NCI-H460 (cell line): ENCODE results near the gene CNEP1R1. TPM values are rescaled to one million over a fixed set of nuclear protein-coding genes. Genes with fewer than 3 reads are reported as not detected.
"Not testable (repeated sequence)": the region's sequence is repeated elsewhere in the genome, so short reads cannot be mapped to it uniquely, and the experiment has no call there.

ENCODE experiments used
- DNase-seq: peaks from one replicate; pipeline ENCODE4 v3.0.0-alpha.2; 2016; ENCODE audit warnings: low read depth; ENCODE audit errors: extremely low read depth
- polyA plus RNA-seq: library from polyadenylated mRNA; depleted of rRNA; stranded (reverse); fragments of >200 nt; gene quantifications from 2 replicates; pipeline ENCODE4 v1.2.3, GENCODE V29; 2014; cell fraction: nucleus; rRNA removed
- total RNA-seq: library from RNA; depleted of rRNA; stranded (reverse); fragments of >200 nt; shearing (Covaris generic); gene quantifications from 2 replicates; pipeline ENCODE4 v1.2.3, GENCODE V29; 2014; rRNA removed

Gene CNEP1R1, protein sequence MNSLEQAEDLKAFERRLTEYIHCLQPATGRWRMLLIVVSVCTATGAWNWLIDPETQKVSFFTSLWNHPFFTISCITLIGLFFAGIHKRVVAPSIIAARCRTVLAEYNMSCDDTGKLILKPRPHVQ
- 24.0 and 26.3 TPM in 2 replicates for total RNA-seq
- 28.1 and 28.2 TPM in 2 replicates for polyA plus RNA-seq

DNA sequence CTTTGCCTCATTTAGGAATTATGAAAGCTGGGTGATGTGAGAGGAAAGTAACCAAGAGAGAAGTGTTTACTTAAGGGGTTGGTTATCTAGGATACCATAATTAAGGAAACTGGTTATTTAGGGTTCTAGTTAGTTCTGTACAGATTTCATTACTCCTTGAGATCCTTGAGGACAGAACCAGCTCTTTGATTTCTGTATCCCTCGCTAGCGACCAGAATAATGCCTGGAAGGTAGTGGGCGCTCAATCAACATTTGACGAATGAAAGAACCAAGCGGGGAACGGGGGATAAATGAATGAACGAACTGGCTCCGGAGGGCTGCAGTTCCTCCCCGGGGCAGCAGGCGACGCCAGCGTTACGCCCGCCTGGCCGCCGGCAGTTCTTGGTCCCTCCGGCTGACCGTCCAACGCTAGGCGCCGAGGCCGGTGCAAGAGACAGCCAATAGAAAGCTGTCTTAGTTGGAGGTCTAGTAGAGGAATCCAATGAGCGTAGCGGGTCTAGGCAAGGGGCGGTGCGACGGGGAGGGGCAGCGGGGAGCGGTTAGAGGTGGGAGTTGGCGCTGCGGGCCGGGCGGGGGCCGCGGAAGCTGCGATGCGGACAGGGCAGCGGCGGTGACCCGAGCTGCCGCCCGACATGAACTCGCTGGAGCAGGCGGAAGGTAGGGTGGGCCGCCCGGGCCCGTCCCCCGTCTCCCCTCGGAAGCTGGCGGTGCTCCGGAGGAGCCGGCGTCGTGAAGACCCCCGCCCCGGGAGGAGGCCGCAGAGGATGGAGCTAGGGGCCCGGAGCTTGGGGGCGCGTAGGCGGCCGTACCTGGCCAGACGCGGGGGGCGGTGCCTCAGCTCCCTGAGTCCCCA, at the start of gene CNEP1R1:
Gene CNEP1R1, plus strand, starts transcription at position 542 of the 853 bp plus-strand sequence. Its CDS starts 91 bp downstream, at position 633.
- DNase-seq, result peak; percentile 97

DNA sequence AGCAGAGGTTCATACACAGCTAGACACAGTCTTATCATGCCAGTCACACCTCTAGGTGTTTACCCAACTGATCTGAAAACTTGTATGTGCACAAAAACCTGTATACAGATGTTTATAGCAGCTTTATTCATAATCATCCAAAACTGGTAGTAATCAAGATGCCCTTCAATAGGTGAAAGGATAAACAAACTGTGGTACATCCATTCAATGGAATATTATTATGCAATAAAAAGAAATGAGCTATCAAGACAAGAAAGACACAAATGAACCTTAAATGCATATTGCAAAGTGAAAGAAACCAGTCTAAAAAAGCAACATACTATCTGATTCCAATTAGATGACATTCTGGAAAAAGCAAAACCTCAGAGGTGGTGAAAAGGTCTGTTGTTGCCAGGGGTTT, 47.6 kb upstream of the CNEP1R1 start:
- no peak for DNase-seq

DNA sequence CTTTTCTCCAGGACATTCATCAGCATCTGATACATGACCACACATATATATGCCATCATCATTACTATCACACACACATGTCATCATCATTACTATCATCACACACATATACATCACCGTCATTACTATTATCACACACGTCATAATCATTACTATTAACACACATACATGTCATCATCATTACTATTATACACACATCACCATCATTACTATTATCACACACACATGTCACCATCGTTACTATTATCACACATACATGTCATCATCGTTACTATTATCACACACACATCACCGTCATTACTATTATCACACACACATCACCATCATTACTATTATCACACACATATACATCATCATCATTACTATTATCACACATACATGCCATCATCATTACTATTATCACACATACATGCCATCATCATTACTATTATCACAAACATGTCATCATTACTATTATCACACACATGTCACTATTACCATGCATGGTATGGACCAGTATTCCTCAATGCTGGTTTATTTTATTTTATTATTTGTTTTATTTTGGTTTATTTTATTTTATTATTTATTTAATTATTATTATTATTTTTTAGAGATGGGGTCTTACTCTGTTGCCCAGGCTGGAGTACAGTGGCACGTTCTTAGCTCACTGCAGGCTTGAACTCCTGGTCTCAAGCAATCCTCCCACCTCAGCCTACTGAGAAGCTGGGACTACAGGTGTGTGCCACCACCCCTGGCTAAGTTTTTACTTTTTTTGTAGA, 46.3 kb upstream of the CNEP1R1 start:
- no peak for DNase-seq

DNA sequence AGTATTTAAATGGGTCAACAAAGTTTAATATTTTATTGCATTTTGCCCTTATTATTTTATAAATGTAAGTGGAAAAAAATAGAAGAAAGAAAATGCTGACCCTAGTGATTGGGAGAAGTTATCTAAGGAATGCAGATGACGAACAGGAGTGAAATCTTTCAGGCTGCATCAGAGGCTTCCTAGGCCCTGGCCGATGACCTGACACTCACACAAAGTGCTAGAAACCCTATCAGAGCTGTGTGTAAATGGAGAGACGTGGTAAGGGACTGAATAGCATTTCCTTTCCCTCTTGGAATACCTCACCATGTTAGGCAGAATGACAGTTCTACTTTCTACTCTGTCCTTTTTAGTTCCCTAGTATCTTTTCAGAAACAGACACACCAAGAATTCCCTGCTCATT, 44.9 kb upstream of the CNEP1R1 start:
- no peak for DNase-seq

DNA sequence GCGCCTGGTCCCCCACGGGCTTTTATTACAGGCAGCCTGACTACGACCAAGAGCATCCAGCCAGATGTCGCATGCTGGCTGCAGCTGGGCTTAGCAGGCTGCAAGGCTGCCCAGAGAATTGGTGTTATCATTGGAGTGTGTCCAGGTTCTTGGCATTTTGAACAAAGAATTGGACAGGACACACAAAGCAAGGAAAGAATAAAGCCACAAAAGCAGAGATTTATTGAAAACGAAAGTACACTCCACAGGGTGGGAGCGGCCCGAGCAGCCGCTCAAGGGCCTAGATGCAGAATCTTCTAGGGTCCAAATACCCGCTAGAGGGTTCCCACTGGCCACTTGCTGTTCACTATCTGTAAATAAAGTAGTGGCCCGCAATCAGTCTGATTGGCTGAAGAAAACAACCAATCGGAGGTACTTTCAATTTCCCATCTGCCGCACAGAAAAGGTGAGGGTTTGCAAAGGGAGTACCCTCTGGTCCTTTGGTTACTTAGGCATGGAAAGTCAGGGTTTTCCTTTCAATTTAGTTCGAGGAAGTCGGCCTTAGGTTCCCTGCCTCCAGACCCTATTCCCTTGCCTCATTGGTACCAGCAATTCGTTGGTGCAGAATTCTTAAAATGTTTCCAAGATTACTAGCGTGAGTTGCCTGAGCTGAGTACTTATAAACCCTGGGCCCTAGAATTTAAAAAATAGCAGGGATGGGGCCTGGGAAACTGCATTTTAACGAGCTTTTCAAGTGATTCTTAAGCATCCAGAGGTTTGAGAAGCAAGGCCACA, 38.5 kb upstream of the CNEP1R1 start:
- DNase-seq, result no peak

DNA sequence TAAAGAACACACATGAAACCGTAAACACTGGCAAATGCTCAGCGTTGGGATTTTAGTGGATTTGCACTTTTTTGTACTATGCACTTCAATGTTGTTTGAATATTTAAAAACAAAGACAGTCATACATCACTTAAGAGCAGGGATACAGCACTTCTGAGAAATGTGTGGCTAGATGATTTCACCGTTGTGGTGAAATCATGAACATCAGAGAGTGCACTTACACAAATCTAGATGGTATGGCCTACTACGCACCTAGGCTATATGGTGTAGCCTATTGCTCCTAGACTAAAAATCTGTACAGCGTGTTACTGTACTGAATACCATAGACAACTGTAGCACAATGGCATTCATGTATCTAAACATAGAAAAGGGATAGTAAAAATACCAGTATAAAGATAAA, 37.6 kb upstream of the CNEP1R1 start:
- DNase-seq, result no peak

DNA sequence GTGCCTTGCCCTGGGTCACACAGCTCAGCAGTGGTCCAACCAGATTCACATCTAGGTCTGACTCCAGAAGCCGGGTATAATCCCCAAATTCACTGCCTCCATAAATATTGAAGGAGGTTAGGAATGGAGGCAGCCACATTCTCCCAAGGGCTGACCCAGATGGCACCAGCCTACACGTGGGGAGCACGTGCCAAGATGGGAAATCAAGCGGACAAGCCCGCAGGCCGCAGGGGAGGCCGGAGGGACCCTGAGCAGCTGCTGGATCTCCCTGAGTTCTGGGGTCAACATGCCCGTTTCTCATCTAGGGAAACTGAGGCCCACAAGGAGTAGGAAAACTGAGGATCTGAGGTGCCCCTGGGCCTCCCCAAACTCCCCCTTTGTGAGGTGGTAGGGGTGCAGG, 32.2 kb upstream of the CNEP1R1 start:
- DNase-seq, result no peak

DNA sequence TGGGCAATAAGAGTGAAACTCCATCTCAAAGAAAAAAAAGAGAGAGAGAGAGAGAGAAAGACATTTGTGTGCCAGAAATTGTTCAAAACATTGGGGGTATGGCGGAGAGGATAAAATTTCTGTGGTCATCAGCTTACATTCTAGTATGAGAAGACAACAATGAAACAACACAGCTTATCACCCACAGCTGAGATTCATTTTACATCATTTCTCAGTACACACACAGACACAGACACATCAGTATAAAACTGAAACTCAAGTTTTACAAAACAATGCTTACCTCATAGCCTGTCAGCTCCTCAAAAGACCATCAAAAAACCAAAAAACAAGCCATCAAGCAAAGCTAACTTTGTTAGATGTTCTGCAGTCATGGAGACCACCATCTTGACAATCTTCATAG, 31.4 kb upstream of the CNEP1R1 start:
- no peak for DNase-seq

DNA sequence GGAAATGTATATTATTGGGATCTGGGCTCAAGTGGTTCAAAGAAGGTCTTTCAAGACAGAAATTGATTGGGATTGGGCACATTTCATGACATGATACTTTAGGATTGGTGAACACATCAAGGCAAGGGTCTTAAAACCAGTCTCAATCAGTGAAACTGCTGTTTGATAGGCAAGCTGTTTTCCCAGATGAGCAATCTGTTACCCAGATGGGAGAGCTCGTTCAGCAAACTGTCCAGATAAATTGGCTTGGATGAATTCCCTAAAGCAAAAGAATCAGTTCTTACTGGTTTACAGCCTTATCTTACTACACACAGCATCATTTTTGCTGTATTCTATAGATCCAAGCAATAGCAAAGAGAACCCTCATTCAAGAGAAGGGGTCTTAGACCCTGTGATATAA, 31.0 kb upstream of the CNEP1R1 start:
- no peak for DNase-seq

DNA sequence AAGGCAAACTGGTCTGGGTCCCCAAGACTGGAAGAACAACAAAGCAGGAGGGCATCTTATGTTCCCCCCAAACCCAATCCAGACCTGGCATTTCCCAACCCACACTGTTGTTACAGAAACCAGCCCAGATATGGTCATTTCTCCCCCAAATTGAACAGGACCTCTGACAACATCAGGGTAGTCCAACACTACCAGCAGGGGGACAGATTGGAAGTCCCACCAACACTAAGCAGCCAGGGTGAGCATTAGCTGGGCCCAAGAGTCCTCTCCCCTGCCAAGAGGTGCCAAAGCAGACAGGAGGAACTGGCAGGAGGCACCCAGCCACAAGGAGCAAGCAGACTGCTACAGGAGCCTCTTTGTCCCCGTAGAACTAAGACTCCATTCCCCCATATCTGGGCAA, 29.3 kb upstream of the CNEP1R1 start:
- DNase-seq, result no peak

DNA sequence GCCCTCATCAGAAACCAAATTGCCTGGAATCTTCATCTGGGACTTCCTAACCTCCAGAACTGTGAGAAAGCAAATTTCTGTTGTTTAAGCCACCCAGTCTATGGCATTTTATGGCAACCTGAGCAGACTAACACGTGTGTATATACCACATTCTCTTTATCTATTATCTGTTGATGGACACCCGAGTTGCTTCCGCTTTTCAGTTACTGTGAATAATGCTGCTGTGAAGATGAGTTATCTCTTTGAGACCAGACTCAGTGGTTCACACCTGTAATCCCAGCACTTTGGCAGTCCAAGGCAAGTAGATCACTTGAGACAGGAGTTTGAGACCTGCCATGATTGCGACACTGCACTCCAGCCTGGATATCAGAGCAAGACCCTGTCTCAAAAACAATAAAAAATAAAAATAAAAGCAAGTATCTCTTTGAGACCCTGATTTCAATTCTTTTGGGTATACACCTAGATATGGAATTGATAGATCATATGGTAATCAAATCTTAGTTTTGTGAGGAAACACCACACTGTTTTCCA, 27.2 kb upstream of the CNEP1R1 start:
- DNase-seq, result no peak

DNA sequence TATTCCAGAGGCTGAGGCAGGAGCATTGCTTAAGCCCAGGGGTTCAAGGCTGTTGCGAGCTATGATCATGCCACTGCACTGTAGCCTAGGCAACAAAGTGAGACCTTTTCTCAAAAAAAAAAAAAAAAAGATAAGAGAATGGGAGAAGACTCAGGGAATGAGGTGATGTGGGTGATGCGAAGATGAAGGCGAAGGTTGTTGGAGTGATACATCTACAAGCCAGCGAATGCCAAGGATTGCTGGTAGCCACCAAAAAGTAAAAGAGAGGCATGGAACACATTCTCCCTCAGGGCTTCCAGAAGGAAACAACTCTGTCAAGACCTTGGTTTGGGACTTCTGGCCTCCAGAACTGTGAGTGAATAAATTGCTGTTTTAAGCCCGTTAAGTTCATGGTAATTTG, 26.0 kb upstream of the CNEP1R1 start:
- DNase-seq, result no peak

DNA sequence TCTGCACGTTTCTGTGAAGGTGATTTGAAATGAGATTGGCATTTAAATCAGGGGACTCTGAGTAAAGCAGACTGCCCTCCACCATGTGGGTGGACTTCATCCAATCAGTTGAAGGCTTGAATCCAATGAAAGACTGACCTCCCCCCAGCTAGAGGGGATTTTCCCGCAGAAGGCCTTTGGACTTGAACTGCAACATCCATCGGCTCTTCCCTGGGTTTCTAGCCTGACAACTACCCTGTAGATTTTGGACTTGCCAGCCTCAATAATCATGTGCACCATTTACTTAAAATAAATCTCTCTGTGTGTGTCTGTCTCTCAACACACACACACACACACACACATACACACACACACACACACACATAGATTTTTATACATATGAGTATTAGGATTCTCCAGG, 23.9 kb upstream of the CNEP1R1 start:
- DNase-seq, result no peak

DNA sequence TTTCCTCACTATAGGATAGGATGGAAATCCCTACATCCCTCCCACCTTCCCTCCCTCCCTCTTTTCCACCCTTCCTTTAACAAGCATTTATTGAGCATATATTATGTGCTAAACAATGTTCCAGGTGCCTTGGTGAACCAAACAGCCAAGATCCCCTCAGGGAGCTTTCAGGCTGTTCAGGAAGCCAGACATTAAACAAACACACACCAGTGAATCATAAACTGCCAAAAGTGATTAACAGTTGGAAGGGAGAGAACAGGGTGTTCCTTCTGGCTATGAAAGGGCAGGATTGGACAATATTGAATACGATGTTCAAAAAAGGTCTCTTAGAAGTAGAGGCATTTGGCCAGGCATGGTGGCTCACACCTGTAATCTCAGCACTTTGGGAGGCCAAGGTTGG, 22.8 kb upstream of the CNEP1R1 start:
- no peak for DNase-seq

DNA sequence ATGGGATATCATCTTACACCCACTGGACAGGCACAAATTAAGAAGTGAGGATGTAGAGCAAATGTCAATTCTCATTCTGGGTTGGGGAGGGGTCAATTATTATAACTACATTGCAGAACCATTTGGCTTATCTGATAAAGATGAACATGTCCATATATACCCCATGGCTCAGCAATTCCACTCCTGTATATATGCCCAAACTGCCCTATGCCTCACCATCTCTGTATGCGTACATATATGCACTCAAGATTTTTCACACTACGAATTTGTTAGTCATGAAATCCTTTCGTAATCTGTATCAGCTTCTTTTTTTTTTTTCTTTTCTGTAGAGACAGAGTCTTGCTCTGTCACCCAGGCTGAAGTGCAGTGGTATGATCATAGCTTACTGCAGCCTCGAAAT, 20.8 kb upstream of the CNEP1R1 start:
- no peak for DNase-seq

DNA sequence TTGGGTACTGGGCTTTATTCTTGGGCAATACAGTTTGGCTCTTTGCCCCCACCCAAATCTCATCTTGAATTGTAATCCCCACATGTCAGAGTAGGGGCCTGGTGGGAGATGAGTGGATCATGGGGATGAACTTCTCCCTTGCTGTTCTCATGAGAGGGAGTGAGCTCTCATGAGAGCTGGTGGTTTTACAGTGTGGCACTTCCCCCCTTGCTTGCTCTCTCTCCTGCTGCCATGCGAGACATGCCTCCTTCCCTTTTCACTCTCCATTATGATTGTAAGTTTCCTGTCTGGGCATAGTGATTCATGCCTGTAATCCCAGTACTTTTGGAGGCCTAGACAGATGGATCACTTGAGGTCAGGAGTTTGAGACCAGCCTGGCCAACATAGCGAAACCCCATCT, 18.1 kb upstream of the CNEP1R1 start:
- no peak for DNase-seq

DNA sequence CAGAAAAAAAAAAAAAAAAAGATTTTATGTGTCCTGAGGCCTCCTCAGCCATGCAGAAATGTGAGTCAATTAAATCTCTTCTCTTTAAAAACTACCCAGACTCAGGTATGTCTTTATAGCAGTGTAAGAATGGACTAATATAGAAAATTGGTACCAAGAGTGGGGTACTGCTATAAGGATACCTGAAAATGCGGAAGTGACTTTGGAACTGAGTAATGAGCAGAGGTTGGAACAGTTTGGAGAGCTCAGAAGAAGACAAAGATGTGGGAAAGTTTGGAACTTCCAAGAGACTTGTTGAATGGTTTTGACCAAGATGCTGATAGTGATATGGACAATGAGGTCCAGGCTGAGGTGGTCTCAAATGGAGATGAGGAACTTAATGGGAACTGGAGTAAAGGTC, 17.3 kb upstream of the CNEP1R1 start:
- no peak for DNase-seq

DNA sequence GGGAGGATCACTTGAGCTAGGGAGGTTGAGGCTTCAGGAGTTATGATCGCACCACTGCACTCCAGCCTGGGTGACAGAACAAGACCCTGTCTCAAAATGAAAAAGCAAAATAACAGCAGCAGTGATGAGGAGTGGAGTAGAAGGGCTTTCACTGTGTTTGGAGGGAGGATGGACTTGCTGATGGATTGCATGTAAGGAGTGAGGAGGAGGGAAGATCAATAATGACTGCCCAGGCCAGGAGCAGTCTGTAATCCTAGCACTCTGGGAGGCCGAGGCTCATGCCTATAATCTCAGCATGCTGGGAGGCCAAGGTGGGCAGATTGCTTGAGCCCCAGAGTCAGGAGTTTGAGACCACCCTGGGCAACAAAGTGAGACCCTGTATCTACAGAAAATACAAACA, 14.8 kb upstream of the CNEP1R1 start:
- DNase-seq, result no peak

DNA sequence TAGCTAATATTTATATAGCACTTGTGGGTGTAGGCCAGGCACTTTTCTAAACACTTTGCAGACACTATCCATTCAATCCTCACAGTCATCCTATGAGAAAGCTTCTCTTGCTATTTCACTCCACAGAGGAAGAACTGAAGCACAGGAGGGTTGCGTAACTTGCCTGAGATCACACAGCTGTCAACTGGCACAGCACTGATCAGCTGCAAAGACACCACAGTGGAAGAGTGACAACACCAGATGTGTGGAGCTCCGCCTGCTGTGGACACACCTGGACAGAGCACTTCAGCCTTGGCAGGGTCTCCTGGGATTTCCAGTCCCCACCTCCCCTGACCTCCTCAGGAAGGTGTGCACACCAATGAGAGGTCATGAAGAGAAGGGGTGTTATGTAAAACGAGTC, 13.3 kb upstream of the CNEP1R1 start:
- DNase-seq, result no peak

DNA sequence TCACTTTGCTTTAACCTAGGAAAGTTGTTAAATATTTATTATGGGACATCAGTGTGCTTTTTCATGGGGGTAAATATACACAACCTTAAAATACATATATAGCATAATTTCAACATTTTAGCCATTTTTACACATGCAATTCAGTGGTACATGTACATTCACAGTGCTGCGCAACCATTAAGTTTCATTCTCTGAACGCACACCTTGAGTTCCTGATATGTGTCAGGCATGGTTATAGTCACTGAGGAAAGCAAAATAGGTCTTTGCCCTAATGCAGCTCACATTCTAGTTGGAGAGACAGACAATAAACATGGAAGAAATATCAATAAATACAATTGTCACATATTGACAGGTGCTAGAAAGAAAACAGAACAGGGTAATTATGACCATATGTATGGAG, 12.8 kb upstream of the CNEP1R1 start:
- DNase-seq, result no peak

DNA sequence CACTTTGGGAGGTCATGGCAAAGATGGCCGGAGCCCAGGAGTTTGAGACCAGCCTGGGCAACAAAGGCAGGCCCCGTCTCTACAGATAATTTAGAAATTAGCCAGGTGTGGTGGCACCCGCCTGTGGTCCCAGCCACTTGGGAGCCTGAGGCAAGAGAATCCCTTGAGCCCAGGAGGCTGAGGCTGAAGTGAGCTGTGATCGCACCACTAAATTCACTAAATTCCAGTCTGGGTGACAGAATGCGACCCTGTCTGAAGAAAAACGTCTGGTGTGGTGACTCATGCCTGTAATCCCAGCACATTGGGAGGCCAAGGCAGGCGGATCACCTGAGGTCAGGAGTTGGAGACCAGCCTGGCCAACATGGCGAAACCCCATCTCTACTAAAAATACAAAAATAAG, 10.8 kb upstream of the CNEP1R1 start:
- DNase-seq, result not testable (repeated sequence)
